ENCODE measurements around the gene SLC25A48. TPM values are rescaled to one million over a fixed set of nuclear protein-coding genes. Genes with fewer than 3 reads are reported as not detected.

The SLC25A48 gene
- total RNA-seq, 1 donor from 2014 or later, result not detected

GRCh38 chr5:135843571-135844337, 9.3 kb downstream of the SLC25A48 start:
- H3K36me3 ChIP-seq, result no peaks in the 10 kb centered on the region
- H3K4me3 ChIP-seq, result no peak overlapping the region
- TF ChIP-seq CTCF (IDR thresholded peaks at IDR 0.05), result no peak
- intact Hi-C loops (cut with DNase I), result no loop called here
- no peaks in the 10 kb centered on the region for H3K9me3 ChIP-seq
- H3K4me1 ChIP-seq, result no peaks in the 10 kb centered on the region
- peak in 1 of 2 donors; percentile 54 for DNase-seq (ENCODE audit: low spot score in 2 of 2)
- no peak overlapping the region for H3K27ac ChIP-seq
- no peaks in the 10 kb centered on the region for H3K27me3 ChIP-seq

GRCh38 chr5:135846311-135846710, 11.8 kb downstream of the SLC25A48 start:
- no peaks in the 10 kb centered on the region for H3K9me3 ChIP-seq
- intact Hi-C loops (cut with DNase I), result no loop called here
- no peaks in the 10 kb centered on the region for H3K4me1 ChIP-seq
- H3K27me3 ChIP-seq, result no peaks in the 10 kb centered on the region
- H3K36me3 ChIP-seq, result no peaks in the 10 kb centered on the region
- TF ChIP-seq CTCF (IDR thresholded peaks at IDR 0.05), result no peak
- H3K27ac ChIP-seq, result no peak overlapping the region
- DNase-seq (ENCODE audit: low spot score in 2 of 2), result no peak
- H3K4me3 ChIP-seq, result no peak overlapping the region

GRCh38 chr5:135847976-135848375, 13.5 kb downstream of the SLC25A48 start:
- H3K36me3 ChIP-seq, result no peaks in the 10 kb centered on the region
- no peaks in the 10 kb centered on the region for H3K4me1 ChIP-seq
- TF ChIP-seq CTCF (IDR thresholded peaks at IDR 0.05), result no peak
- DNase-seq (ENCODE audit: low spot score in 2 of 2), result no peak
- H3K27me3 ChIP-seq, result no peaks in the 10 kb centered on the region
- no peak overlapping the region for H3K4me3 ChIP-seq
- intact Hi-C loops (cut with DNase I), result no loop called here
- no peak overlapping the region for H3K27ac ChIP-seq
- no peaks in the 10 kb centered on the region for H3K9me3 ChIP-seq

- no peak for TF ChIP-seq CTCF (IDR thresholded peaks at IDR 0.05)
- no peaks in the 10 kb centered on the region for H3K4me1 ChIP-seq
- no peaks in the 10 kb centered on the region for H3K27me3 ChIP-seq
- H3K27ac ChIP-seq, result no peak overlapping the region
- H3K9me3 ChIP-seq, result no peaks in the 10 kb centered on the region
- H3K4me3 ChIP-seq, result no peak overlapping the region
- H3K36me3 ChIP-seq, result no peaks in the 10 kb centered on the region
- no peak for DNase-seq (ENCODE audit: low spot score in 2 of 2)
- intact Hi-C loops (cut with DNase I), result no loop called here
These were observed 15.8 kb downstream of the SLC25A48 start for GRCh38 chr5:135850231-135850630.

GRCh38 chr5:135850671-135851070, 16.2 kb downstream of the SLC25A48 start:
- intact Hi-C loops (cut with DNase I), result no loop called here
- no peaks in the 10 kb centered on the region for H3K9me3 ChIP-seq
- DNase-seq (ENCODE audit: low spot score in 2 of 2), result no peak
- no peaks in the 10 kb centered on the region for H3K36me3 ChIP-seq
- H3K27me3 ChIP-seq, result no peaks in the 10 kb centered on the region
- H3K4me3 ChIP-seq, result no peak overlapping the region
- no peak for TF ChIP-seq CTCF (IDR thresholded peaks at IDR 0.05)
- H3K27ac ChIP-seq, result no peak overlapping the region
- H3K4me1 ChIP-seq, result no peaks in the 10 kb centered on the region

All from ascending aorta (tissue), 2 donors.